Measurements from ENCODE around the gene PEMT.
"Not testable (repeated sequence)": the region's sequence is repeated elsewhere in the genome, so short reads cannot be mapped to it uniquely, and the experiment has no call there.

Gene PEMT

DNA sequence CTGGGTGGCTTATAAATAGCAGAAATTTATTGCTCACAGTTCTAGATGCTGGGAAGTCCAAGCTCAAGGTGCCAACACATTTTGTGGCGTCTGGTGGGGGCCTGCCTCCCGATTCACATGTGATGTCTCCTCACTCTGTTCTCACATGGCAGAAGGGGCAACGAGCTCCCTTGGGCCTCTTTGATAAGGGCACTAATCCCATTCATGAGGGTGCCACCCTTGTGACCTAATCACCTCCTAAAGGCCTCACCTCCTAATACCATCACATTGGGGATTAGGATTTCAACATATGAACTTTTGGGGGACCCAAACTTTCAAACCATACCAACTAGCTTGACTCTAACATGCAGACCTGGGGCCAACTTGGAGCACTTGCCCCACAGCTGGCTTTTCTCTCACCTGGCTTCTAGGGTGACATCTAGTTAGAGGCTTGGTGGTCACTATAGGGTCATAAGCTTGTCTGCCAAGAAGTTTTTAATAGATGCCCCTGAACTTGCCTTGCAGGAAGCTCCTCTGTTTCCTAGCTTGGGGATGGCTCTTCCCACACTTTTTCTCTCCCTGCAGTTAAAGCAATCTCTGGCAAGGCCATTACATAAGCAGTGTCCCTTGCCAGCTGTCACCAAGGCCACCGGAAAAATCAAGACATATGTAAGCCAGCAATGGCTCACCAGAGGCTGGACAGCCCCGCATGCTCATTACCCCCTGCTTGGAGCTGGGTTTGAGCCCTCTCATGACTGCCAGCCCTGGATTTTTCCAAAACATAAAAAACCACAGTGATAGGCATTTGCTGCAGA, 123.1 kb downstream of the PEMT start:
- no peak for TF ChIP-seq ZNF274 (IDR thresholded peaks at IDR 0.05; ENCODE audit: low read depth, low read length)
- no peak overlapping the region for H3K4me3 ChIP-seq (ENCODE audit: low read length)

DNA sequence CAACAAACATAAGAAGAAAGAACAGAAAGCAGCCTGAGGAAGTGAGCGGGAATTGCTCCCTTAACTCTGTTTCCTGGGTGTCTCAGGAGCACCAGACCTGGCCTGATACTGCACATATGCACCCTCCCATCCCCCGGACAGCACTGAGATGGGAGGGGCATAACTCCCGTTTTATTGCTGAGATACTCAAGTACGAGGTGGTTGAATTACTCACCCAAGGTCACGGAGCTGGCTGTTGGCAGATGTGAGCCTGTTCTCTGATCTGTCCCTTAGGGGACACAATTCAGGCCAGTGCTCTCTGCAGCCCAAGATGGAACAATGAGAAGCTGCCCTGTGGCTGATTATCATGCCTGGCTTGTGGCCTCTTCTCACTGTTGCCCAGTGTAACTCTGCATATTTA, 123.8 kb downstream of the PEMT start:
- no peak for TF ChIP-seq ZNF274 (IDR thresholded peaks at IDR 0.05; ENCODE audit: low read depth, low read length)
- H3K4me3 ChIP-seq (ENCODE audit: low read length) = no peak overlapping the region

DNA sequence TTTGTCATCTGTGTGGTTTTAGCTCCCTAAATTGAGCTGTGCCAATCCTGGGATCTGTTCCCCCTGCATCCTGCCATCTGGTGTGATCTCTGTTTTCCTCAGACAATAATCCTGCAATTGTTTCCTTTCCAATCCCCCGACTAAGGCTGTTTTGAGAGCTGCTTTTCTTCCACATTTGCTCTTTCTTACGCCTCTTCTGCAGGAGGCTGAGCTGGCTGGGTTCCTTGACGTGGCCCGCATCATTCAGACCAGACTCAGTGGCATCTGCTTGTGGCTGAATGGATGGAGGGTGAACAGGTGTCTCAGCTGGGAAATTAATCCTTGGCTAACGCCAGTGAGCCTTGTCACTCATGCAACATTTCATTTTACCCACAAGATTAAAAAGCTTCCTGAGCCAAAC, 124.5 kb downstream of the PEMT start:
- H3K4me3 ChIP-seq (ENCODE audit: low read length) = no peak overlapping the region
- no peak for TF ChIP-seq ZNF274 (IDR thresholded peaks at IDR 0.05; ENCODE audit: low read depth, low read length)

DNA sequence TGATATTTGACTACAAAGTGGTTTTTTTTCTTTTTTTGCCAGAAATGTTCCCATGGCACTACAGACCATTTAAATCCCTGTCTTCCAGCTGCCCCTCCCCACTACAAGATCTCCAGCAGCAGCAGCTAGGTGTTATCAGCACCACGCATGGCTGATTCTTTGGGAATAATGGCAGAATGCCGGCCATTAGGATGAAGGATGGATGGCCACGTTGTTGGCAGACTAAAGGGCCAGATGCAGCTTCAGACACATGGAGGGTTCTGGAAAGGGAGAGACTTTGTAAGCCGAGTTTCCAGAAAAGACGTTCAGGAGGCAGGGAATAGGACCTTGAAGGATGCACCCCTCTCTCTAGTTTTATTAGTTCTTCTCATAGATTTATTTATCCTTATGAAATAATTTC, 125.0 kb downstream of the PEMT start:
- H3K4me3 ChIP-seq (ENCODE audit: low read length) = no peak overlapping the region
- no peak for TF ChIP-seq ZNF274 (IDR thresholded peaks at IDR 0.05; ENCODE audit: low read depth, low read length)

DNA sequence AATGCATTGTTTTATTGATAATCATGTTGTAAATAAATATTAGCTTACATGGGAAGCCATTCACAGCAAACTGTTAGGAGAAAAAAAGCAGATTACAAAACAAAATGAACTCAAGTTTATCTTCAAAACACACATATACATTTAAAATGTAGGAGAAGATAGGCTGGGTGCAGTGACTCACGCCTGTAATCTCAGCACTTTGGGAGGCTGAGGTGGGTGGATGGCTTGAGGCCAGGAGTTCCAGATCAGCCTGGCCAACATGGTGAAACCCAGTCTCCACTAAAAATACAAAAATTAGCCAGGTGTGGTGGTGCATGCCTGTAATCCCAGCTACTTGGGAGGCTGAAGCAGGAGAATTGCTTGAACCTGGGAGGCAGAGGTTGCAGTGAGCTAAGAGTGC, 125.6 kb downstream of the PEMT start:
- H3K4me3 ChIP-seq (ENCODE audit: low read length) = not testable (repeated sequence)

DNA sequence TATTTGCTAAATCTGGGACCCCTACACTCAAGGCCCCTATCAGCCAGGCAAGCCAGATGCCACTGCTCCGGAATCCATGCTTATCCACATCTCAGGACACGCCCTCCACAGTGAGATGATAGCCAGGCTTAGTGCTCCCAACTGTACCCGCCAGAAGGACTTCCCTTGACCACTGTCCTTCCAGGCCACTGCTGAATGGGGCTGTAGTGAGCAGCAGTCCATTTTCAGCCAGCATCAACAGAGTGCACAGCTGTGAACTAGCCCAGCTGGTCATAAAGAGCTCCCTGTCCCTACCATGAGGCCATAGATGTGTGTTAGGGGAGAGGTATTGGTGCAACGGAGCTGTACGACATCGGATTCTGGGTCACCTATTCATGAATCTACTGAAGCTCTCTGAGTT, 127.7 kb downstream of the PEMT start:
- no peak overlapping the region for H3K4me3 ChIP-seq (ENCODE audit: low read length)
- no peak for TF ChIP-seq ZNF274 (IDR thresholded peaks at IDR 0.05; ENCODE audit: low read depth, low read length)

DNA sequence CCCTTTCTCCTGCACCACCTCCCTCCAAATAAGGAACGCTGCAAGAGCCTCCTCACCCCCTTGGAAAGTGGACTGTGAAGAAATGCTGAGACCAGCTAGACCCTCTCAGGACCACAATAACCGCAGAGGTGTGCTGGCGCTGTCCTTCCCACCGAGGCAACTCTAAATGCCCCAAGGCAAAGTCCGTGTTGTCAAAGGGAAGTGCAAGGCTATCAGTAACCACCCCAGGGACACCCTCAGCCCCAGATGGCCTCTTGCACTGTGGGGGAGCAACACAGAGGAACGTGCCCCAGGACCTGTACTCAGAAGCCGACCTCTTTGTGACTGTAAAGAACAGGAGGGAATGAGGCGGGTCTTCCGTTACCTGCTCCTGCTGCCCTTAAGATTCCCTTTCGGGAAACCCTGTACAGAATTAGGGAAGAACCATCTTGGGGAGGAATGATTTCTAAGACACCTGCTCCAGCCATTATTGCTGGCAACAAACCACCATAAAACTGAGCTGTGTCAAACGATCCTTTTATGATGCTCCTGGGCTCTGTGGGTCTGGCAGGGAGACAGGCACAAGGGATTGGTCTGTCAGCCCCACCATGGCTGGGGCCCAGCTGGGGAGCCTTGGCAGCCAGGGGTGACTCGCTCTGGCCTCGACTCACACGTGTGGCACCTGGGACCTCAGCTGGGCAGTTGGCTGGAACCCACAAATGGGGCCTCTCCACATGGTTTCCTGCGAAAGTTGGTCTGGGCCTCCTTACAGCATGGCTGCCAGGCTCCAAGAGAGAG, 129.3 kb downstream of the PEMT start:
- TF ChIP-seq ZNF274 (IDR thresholded peaks at IDR 0.05; ENCODE audit: low read depth, low read length) = no peak
- H3K4me3 ChIP-seq (ENCODE audit: low read length) = no peak overlapping the region

DNA sequence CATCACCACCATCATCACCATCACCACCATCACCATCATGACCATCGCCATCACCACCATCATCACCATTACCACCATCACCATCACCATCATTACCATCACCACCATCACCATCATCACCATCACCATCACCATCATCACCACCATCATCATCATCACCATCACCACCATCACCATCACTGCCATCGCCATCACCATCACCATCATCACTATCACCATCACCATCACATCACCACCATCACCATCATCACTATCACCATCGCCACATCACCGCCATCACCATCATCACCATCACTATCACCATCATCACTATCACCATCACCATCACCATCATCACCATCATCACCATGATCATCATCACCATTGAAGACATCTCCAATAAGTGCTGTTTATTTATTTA, 131.5 kb downstream of the PEMT start:
- no peak for TF ChIP-seq ZNF274 (IDR thresholded peaks at IDR 0.05; ENCODE audit: low read depth, low read length)

DNA sequence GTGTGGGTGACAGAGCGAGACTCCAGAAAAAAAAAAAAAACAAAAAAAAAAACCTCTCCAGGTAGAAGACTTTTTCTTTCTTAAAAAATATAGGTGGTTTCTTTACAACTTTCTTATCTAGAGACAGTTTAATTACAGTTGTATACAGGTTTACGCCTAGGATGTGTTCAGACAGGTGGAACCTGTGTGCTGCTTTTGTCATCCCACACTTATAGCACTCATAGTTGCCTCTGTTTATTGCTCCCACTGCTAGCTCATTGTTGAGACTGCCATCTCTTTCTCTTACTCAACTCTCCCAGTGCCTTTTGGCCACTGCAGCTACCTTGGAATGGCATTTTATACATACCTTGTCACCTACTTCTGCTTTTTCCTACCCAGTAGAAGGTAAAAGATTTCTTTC, 133.8 kb downstream of the PEMT start:
- no peak for TF ChIP-seq ZNF274 (IDR thresholded peaks at IDR 0.05; ENCODE audit: low read depth, low read length)
- no peak overlapping the region for H3K4me3 ChIP-seq (ENCODE audit: low read length)

More for the DNA sequence above, 131.5 kb downstream of the PEMT start:
- H3K4me3 ChIP-seq (ENCODE audit: low read length) = no peak overlapping the region

DNA sequence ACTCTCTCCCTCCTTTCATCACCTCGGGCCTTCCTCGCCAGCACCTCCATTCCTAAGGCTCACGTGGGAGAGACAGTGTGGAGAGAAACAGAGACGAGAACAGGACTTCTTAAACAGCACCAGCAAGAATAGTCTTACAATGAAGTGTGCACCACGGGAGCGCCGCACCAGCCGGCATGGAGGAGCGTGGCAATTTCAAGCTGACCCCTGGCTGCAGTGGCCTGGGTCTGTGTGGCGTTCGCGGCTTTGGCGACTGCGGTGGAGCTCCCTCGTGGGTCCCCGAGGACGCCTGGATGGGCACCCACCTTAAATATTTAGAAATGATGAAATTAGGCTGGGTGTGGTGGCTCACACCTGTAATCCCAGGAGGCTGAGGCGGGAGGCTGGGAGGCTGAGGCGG, 135.3 kb downstream of the PEMT start:
- no peak for TF ChIP-seq ZNF274 (IDR thresholded peaks at IDR 0.05; ENCODE audit: low read depth, low read length)
- H3K4me3 ChIP-seq (ENCODE audit: low read length) = no peak overlapping the region

All from GM08714 (cell line).